HepG2 (cell line): ENCODE measurements around the gene SEMA3B. TPM values are rescaled to one million over a fixed set of nuclear protein-coding genes. Genes with fewer than 3 reads are reported as not detected.

ENCODE experiments used
- ARNT ChIP-seq: fragments of 450-650 bp; IDR thresholded peaks from 2 replicates; pipeline ENCODE4 v1.6.1; 2017
- ATF7 ChIP-seq, 2 experiments: fragments of 450-650 bp in 1 of 2; sonication (generic) in 1 of 2; formaldehyde crosslinking in 1 of 2; IDR thresholded peaks; 2 replicates each; pipeline versions ENCODE4 v1.4.0 to v1.6.1; 2016 to 2020; ENCODE audit warnings: antibody characterized with exemption in 1 of 2, mild to moderate bottlenecking in 1 of 2, missing genetic modification reagents in 1 of 2
- FOSL1 ChIP-seq: sonication (generic); formaldehyde crosslinking; IDR thresholded peaks from 2 replicates; pipeline ENCODE4 v1.9.0; 2021; ENCODE audit warnings: missing genetic modification reagents, borderline replicate concordance
- GLMP ChIP-seq: sonication (generic); formaldehyde crosslinking; IDR thresholded peaks from 2 replicates; pipeline ENCODE4 v1.9.0; 2021; ENCODE audit warnings: missing genetic modification reagents, mild to moderate bottlenecking, borderline replicate concordance
- KDM3A ChIP-seq: IDR thresholded peaks from 2 replicates; pipeline ENCODE4 v1.6.1; 2018; ENCODE audit warnings: low read depth, missing compliant biosample characterization
- MAFG ChIP-seq: sonication (generic); formaldehyde crosslinking; IDR thresholded peaks from 2 replicates; pipeline ENCODE4 v1.5.1; 2020; ENCODE audit warnings: mild to moderate bottlenecking, missing genetic modification reagents
- MED8 ChIP-seq: sonication (generic); formaldehyde crosslinking; IDR thresholded peaks from 2 replicates; pipeline ENCODE4 v1.8.1; 2023; ENCODE audit warnings: mild to moderate bottlenecking, missing genetic modification reagents; ENCODE audit not compliant: insufficient replicate concordance
- MNT ChIP-seq: fragments of 450-650 bp; IDR thresholded peaks from 2 replicates; pipeline ENCODE4 v1.6.1; 2016
- MXD3 ChIP-seq: IDR thresholded peaks from 2 replicates; pipeline ENCODE4 v1.6.1; 2016; ENCODE audit warnings: mild to moderate bottlenecking, missing biosample characterization, missing genetic modification reagents
- NFE2L1 ChIP-seq: sonication (generic); formaldehyde crosslinking; IDR thresholded peaks from 2 replicates; pipeline ENCODE4 v1.4.0; 2020; ENCODE audit warnings: missing genetic modification reagents, mild to moderate bottlenecking, borderline replicate concordance
- NR2F1 ChIP-seq, 2 experiments: fragments of 450-650 bp in 1 of 2; formaldehyde crosslinking in 1 of 2; IDR thresholded peaks; 2 replicates each; pipeline versions ENCODE4 v1.5.0 to v1.6.1; 2016 to 2020; ENCODE audit warnings: mild to moderate bottlenecking in 1 of 2, missing compliant biosample characterization in 1 of 2, missing genetic modification reagents in 1 of 2, moderate library complexity in 1 of 2
- THYN1 ChIP-seq: sonication (generic); formaldehyde crosslinking; IDR thresholded peaks from 2 replicates; pipeline ENCODE4 v1.8.1; 2023; ENCODE audit warnings: low read depth, mild to moderate bottlenecking, moderate library complexity, missing genetic modification reagents, borderline replicate concordance
- ZNF263 ChIP-seq: sonication (generic); formaldehyde crosslinking; IDR thresholded peaks from 2 replicates; pipeline ENCODE4 v1.4.0; 2020; ENCODE audit warnings: missing genetic modification reagents
- ZNF550 ChIP-seq: sonication (generic); formaldehyde crosslinking; IDR thresholded peaks from 2 replicates; pipeline ENCODE4 v1.4.0; 2020; ENCODE audit warnings: mild to moderate bottlenecking, missing genetic modification reagents, borderline replicate concordance
- ZNF570 ChIP-seq: sonication (generic); formaldehyde crosslinking; IDR thresholded peaks from 2 replicates; pipeline ENCODE4 v1.4.0; 2020; ENCODE audit warnings: mild to moderate bottlenecking, missing genetic modification reagents, borderline replicate concordance
- ZNF629 ChIP-seq: sonication (generic); formaldehyde crosslinking; conservative IDR thresholded peaks from 2 replicates; pipeline ENCODE4 v1.5.0; 2020; ENCODE audit warnings: missing genetic modification reagents
- ZNF768 ChIP-seq: sonication (generic); formaldehyde crosslinking; IDR thresholded peaks from 2 replicates; pipeline ENCODE4 v1.4.0; 2020; ENCODE audit warnings: missing genetic modification reagents
- ZNF770 ChIP-seq: sonication (generic); formaldehyde crosslinking; IDR thresholded peaks from 2 replicates; pipeline ENCODE4 v1.5.0; 2020; ENCODE audit warnings: mild to moderate bottlenecking, missing genetic modification reagents
- ZNF781 ChIP-seq: sonication (generic); formaldehyde crosslinking; IDR thresholded peaks from 2 replicates; pipeline ENCODE4 v1.5.1; 2020; ENCODE audit warnings: borderline replicate concordance, mild to moderate bottlenecking, missing genetic modification reagents; ENCODE audit errors: not compliant biosample characterization
- polyA plus RNA-seq, 8 experiments: library from polyadenylated mRNA; depleted of rRNA in 3 of 8; stranded (reverse) in 7 of 8; unstranded in 1 of 8; fragments of >200 nt; fragmentation: Illumina TruSeq in 4 of 8; extraction: Trizol in 4 of 8; gene quantifications; 2 replicates each; pipeline versions ENCODE4 v1.2.1 to v1.2.3, GENCODE V29; 2011 to 2016; ENCODE audit warnings: low read depth in 4 of 8, missing spikeins in 1 of 8, mixed read lengths in 1 of 8; ENCODE audit not compliant: insufficient read depth in 1 of 8
- total RNA-seq, 5 experiments: library from RNA; depleted of rRNA; stranded (reverse); fragments of >200 nt; fragmentation: Illumina TruSeq; extraction: Trizol; gene quantifications; 2 replicates each; pipeline ENCODE4 v1.2.3, GENCODE V29; 2016; ENCODE audit warnings: low read depth in 1 of 5
- TF ChIP-seq, protein P1 (sequence below): fragments of 450-650 bp; IDR thresholded peaks from 2 replicates; pipeline ENCODE4 v1.6.1; 2017

Gene SEMA3B
- total and polyA plus RNA-seq, 2 of the 13 experiments (the other 11 are each of a cell fraction or from before 2014, with no cell fraction given): 93.2 to 158 TPM

GRCh38 chr3:50299638-50299928, 30.6 kb downstream of the SEMA3B start (continued):
- TF ChIP-seq ARNT: no peak
- no peak for TF ChIP-seq ZNF263
- TF ChIP-seq MED8 (CRISPR knock-in tag): peak; percentile 52
- TF ChIP-seq MXD3: no peak
- no peak for TF ChIP-seq NR2F1 (CRISPR knock-in tag; IDR thresholded peaks at IDR 0.05)
- TF ChIP-seq ZNF770 (CRISPR knock-in tag): no peak
- TF ChIP-seq ZNF768 (CRISPR knock-in tag): no peak
- no peak for TF ChIP-seq KDM3A (CRISPR knock-in tag)
- TF ChIP-seq FOSL1 (CRISPR knock-in tag): no peak
- TF ChIP-seq ZNF550 (CRISPR knock-in tag): 0 out of 2 replicates have a peak, but pooled peaks have one; percentile 79
- no peak for TF ChIP-seq NFE2L1 (CRISPR knock-in tag)
- no peak for TF ChIP-seq THYN1 (CRISPR knock-in tag)
- no peak for TF ChIP-seq ZNF629 (CRISPR knock-in tag)
- TF ChIP-seq ZNF781 (CRISPR knock-in tag): no peak
- TF ChIP-seq ATF7 (IDR thresholded peaks at IDR 0.05): peak; percentile 47; the same call in 1 of the 2 replicates
- no peak for TF ChIP-seq ATF7 (CRISPR knock-in tag; IDR thresholded peaks at IDR 0.05)
- TF ChIP-seq ZNF570 (CRISPR knock-in tag): no peak
- no peak for TF ChIP-seq MAFG (CRISPR knock-in tag)
- TF ChIP-seq GLMP (CRISPR knock-in tag): no peak
- TF ChIP-seq, protein P1, sequence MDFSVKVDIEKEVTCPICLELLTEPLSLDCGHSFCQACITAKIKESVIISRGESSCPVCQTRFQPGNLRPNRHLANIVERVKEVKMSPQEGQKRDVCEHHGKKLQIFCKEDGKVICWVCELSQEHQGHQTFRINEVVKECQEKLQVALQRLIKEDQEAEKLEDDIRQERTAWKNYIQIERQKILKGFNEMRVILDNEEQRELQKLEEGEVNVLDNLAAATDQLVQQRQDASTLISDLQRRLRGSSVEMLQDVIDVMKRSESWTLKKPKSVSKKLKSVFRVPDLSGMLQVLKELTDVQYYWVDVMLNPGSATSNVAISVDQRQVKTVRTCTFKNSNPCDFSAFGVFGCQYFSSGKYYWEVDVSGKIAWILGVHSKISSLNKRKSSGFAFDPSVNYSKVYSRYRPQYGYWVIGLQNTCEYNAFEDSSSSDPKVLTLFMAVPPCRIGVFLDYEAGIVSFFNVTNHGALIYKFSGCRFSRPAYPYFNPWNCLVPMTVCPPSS: no peak
- no peak for TF ChIP-seq MNT
